Endothelial cell of umbilical vein (primary cell): ENCODE measurements around the gene OTOGL. TPM values are rescaled to one million over a fixed set of nuclear protein-coding genes. Genes with fewer than 3 reads are reported as not detected.

Source experiments
- BruUV-seq: library from RNA; stranded (reverse); fragments of 400-500 nt; replicated peaks from 2 replicates; lab custom pipeline; 2021; lab: Mats Ljungman, UMichigan
- CTCF ChIA-PET: fragments of 300-600, 350-600 bp; sonication (Branson Sonifier 250); formaldehyde crosslinking; loops from one replicate; lab custom pipeline; 2021; ENCODE audit warnings: antibody characterized with exemption, inconsistent platforms; lab: Charles Lee
- POLR2A ChIA-PET: fragments of 300-600, 350-600 bp; sonication (Branson Sonifier 250); formaldehyde crosslinking; loops from one replicate; lab custom pipeline; 2021; ENCODE audit warnings: antibody characterized with exemption, inconsistent platforms; lab: Charles Lee
- DNase-seq: peaks from one replicate; pipeline ENCODE4 v3.0.0-alpha.2; 2011; ENCODE audit warnings: low read depth, low spot score
- FAIRE-seq: peaks from 2 replicates; lab custom pipeline; 2011; peaks lifted over from hg19 to GRCh38; lab: Jason Lieb, UNC
- H2AFZ ChIP-seq: 2 replicates; pipeline ENCODE4 v1.6.0; 2012; ENCODE audit warnings: low read depth, low read length, control low read depth, inconsistent platforms
- H3K27ac ChIP-seq: 2 replicates; pipeline ENCODE4 v1.5.1; 2011; ENCODE audit warnings: low read depth, mild to moderate bottlenecking, control low read depth, low read length, moderate library complexity; ENCODE audit not compliant: insufficient read depth
- H3K27me3 ChIP-seq, 2 experiments: 2 replicates each; pipeline versions ENCODE4 v1.6.0 to v1.6.1; 2011; ENCODE audit warnings: low read length in 2 of 2, mixed read lengths in 1 of 2; ENCODE audit not compliant: control insufficient read depth in 2 of 2, insufficient read depth in 2 of 2
- H3K36me3 ChIP-seq, 2 experiments: 2 replicates in 1 of 2; 3 replicates in 1 of 2; pipeline ENCODE4 v1.5.1; 2011; ENCODE audit warnings: low read length in 2 of 2, mild to moderate bottlenecking in 1 of 2, moderate library complexity in 1 of 2; ENCODE audit not compliant: control insufficient read depth in 2 of 2, insufficient read depth in 2 of 2; ENCODE audit errors: extremely low read depth in 1 of 2
- H3K4me1 ChIP-seq: 3 replicates; pipeline ENCODE4 v1.5.1; 2011; ENCODE audit warnings: mild to moderate bottlenecking, low read length; ENCODE audit not compliant: control insufficient read depth, insufficient read depth; ENCODE audit errors: extremely low read depth
- H3K4me2 ChIP-seq: 2 replicates; pipeline ENCODE4 v1.6.1; 2011; ENCODE audit warnings: low read length, control low read depth, mixed read lengths; ENCODE audit not compliant: insufficient read depth
- H3K4me3 ChIP-seq, 3 experiments: fragments of 200-600 bp in 1 of 3; sonication (generic), shearing (Covaris generic) in 1 of 3; replicated peaks in 1 of 3; 2 replicates each; pipeline ENCODE4 v1.5.1; 2011 to 2016; ENCODE audit warnings: control low read depth in 3 of 3, low read length in 3 of 3, mild to moderate bottlenecking in 2 of 3, inconsistent platforms in 1 of 3, low read depth in 1 of 3, moderate library complexity in 1 of 3; ENCODE audit not compliant: insufficient read depth in 1 of 3
- H3K79me2 ChIP-seq: 2 replicates; pipeline ENCODE4 v1.6.0; 2012; ENCODE audit warnings: low read length, inconsistent platforms; ENCODE audit not compliant: control insufficient read depth, insufficient read depth
- H3K9ac ChIP-seq: replicated peaks from 2 replicates; pipeline ENCODE3; 2011; ENCODE audit warnings: low read length, control low read depth; ENCODE audit not compliant: insufficient read depth; ENCODE audit errors: extremely low read depth
- H3K9me1 ChIP-seq: replicated peaks from 3 replicates; pipeline ENCODE4 v1.6.0; 2011; ENCODE audit warnings: mild to moderate bottlenecking, low read length; ENCODE audit not compliant: control insufficient read depth, insufficient read depth; ENCODE audit errors: extremely low read depth
- H3K9me3 ChIP-seq: replicated peaks from 2 replicates; pipeline ENCODE4 v1.5.1; 2012; ENCODE audit warnings: low read length, inconsistent platforms; ENCODE audit not compliant: control insufficient read depth, insufficient read depth
- H4K20me1 ChIP-seq: replicated peaks from 2 replicates; pipeline ENCODE3; 2011; ENCODE audit warnings: mild to moderate bottlenecking, low read length; ENCODE audit not compliant: control insufficient read depth, insufficient read depth; ENCODE audit errors: extremely low read depth
- EZH2 ChIP-seq: IDR thresholded peaks from 2 replicates; pipeline ENCODE4 v1.6.1; 2012; ENCODE audit warnings: borderline replicate concordance, low read depth, mild to moderate bottlenecking, moderate library complexity, low read length, inconsistent platforms; ENCODE audit not compliant: severe bottlenecking
- FOS ChIP-seq: IDR thresholded peaks from 2 replicates; pipeline ENCODE4 v1.6.1; 2011; ENCODE audit warnings: mild to moderate bottlenecking, low read length, moderate library complexity, borderline replicate concordance; ENCODE audit not compliant: insufficient read depth
- GATA2 ChIP-seq: IDR thresholded peaks from 2 replicates; pipeline ENCODE4 v1.7.0; 2011; ENCODE audit warnings: low read depth, mild to moderate bottlenecking, moderate library complexity, mixed read lengths, low read length; ENCODE audit not compliant: insufficient read length, insufficient read depth
- JUN ChIP-seq: IDR thresholded peaks from 2 replicates; pipeline ENCODE4 v1.6.1; 2011; ENCODE audit warnings: borderline replicate concordance, low read depth; ENCODE audit not compliant: insufficient read length, insufficient read depth
- MYC ChIP-seq: IDR thresholded peaks from one replicate; pipeline ENCODE4 v1.6.1; 2011; ENCODE audit warnings: mild to moderate bottlenecking, low read depth, low read length
- POLR2A ChIP-seq: IDR thresholded peaks from 2 replicates; pipeline ENCODE4 v1.6.1; 2012; ENCODE audit warnings: low read depth, mild to moderate bottlenecking, control low read depth, low read length
- POLR2AphosphoS5 ChIP-seq: IDR thresholded peaks from 2 replicates; pipeline ENCODE4 v1.6.1; 2012; ENCODE audit warnings: low read depth, mild to moderate bottlenecking, control low read depth, low read length, moderate library complexity; ENCODE audit not compliant: insufficient read depth
- dilution Hi-C: fragments of 300-500 bp; cut with MboI; formaldehyde crosslinking; loops from one replicate; pipeline ENCODE4 v1.15.0; 2019; ENCODE audit warnings: low sequenced_read_pairs; ENCODE audit not compliant: extremely low pct_ligation_motif_present
- intact Hi-C: fragments of 100-400 bp; cut with micrococcal nuclease; formaldehyde crosslinking; loops from one replicate; pipeline ENCODE4 v1.10.0; 2022
- polyA plus RNA-seq, 4 experiments: library from polyadenylated mRNA; depleted of rRNA in 3 of 4; stranded (reverse) in 3 of 4; unstranded in 1 of 4; fragments of >200 nt; gene quantifications; 2 replicates each; pipeline versions ENCODE4 v1.2.1 to v1.2.3, GENCODE V29; 2011 to 2012; ENCODE audit warnings: missing spikeins in 1 of 4
- total RNA-seq: library from RNA; stranded (reverse); gene quantifications from 2 replicates; pipeline ENCODE4 v1.2.3, GENCODE V29; 2021
- TF ChIP-seq, protein P1 (sequence below): IDR thresholded peaks from 2 replicates; pipeline ENCODE4 v1.6.1; 2011; ENCODE audit not compliant: insufficient read depth, insufficient read length
- TF ChIP-seq, protein P2 (sequence below), 2 donors: IDR thresholded peaks; 1 replicate in 1 of 2; 2 replicates in 1 of 2; pipeline ENCODE4 v1.5.1; 2011; ENCODE audit warnings: low read length in 2 of 2, mild to moderate bottlenecking in 2 of 2, moderate library complexity in 2 of 2, control low read depth in 1 of 2, inconsistent platforms in 1 of 2, low read depth in 1 of 2; ENCODE audit not compliant: insufficient read depth in 1 of 2; ENCODE audit errors: extremely low read depth in 1 of 2

The OTOGL gene
- total and polyA plus RNA-seq, 2 donors (not counting 3 experiments of a cell fraction or from before 2014, with no cell fraction given), result 1.4 to 2.0 TPM

DNA sequence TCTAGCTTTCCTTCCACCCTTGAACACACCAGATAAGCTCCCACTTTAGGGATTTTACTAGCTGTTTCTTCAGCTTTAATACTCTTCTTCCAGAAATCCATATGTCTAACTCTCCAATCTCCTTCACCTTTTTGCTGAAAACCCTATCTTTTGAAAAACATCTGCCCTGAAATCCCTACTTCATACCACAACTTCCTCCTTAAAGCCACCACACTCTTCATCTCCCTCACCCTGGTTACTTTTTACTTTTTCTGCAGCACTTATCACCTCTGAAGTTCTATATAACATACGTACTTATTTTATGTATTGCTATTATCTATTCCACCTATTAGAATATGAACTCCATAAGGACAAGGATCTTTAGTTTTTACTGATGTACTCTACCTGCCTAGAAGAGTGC lies 316.1 kb downstream of the OTOGL start:
- intact Hi-C loops (no loop called here), dilution Hi-C loops (no loop called here)
- no TSS peak for BruUV-seq
- no peak for DNase-seq
- CTCF ChIA-PET, result no interaction called here
- Histone ChIP-seq H3K4me3 (no peak overlapping the region), H3K27me3 (no peaks in the 10 kb centered on the region), H3K36me3 (no peaks in the 10 kb centered on the region), H3K27ac (no peak overlapping the region), H3K4me1 (no peaks in the 10 kb centered on the region), H3K79me2 (no peaks in the 10 kb centered on the region), H2AFZ (no peak overlapping the region), H3K9ac (no peak overlapping the region), H4K20me1 (no peaks in the 10 kb centered on the region), H3K9me1 (no peaks in the 10 kb centered on the region), H3K9me3 (no peaks in the 10 kb centered on the region), H3K4me2 (no peak overlapping the region)
- FAIRE-seq, result no peak
- POLR2A ChIA-PET, result no interaction called here
- TF ChIP-seq FOS (no peak), POLR2AphosphoS5 (no peak), GATA2 (no peak), EZH2 (no peak), JUN (no peak), POLR2A (no peak), MYC (no peak)
- TF ChIP-seq, protein P1, sequence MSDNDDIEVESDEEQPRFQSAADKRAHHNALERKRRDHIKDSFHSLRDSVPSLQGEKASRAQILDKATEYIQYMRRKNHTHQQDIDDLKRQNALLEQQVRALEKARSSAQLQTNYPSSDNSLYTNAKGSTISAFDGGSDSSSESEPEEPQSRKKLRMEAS, result no peak
- TF ChIP-seq, protein P2, sequence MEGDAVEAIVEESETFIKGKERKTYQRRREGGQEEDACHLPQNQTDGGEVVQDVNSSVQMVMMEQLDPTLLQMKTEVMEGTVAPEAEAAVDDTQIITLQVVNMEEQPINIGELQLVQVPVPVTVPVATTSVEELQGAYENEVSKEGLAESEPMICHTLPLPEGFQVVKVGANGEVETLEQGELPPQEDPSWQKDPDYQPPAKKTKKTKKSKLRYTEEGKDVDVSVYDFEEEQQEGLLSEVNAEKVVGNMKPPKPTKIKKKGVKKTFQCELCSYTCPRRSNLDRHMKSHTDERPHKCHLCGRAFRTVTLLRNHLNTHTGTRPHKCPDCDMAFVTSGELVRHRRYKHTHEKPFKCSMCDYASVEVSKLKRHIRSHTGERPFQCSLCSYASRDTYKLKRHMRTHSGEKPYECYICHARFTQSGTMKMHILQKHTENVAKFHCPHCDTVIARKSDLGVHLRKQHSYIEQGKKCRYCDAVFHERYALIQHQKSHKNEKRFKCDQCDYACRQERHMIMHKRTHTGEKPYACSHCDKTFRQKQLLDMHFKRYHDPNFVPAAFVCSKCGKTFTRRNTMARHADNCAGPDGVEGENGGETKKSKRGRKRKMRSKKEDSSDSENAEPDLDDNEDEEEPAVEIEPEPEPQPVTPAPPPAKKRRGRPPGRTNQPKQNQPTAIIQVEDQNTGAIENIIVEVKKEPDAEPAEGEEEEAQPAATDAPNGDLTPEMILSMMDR (IDR thresholded peaks at IDR 0.05; ENCODE audit: extremely low read depth in 1 of 2, insufficient read depth in 1 of 2, low read depth in 1 of 2, low read length in 2 of 2), result no peak
